ENCODE results near the gene CAPS.
"Not testable (repeated sequence)": the region's sequence is repeated elsewhere in the genome, so short reads cannot be mapped to it uniquely, and the experiment has no call there.

CAPS gene

DNA sequence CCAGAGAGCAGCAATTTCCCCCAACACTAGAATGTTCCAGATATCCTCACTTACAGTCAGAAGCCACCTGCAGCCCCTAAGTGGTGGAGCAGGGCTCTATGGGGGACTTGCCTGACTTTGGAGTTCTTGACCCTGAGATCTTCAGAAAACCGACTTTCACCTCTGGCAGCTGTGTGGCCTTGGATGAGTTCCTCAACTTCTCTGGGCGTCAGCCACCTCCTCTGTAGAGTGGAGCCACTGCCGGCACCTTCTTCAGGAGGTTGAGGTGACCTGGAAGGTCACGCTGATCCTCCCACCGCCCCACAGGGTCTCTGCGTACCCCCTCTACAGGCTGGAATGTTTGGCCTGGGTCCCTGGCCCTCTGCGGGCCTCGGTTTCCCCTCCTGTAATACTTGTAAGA, 36.6 kb upstream of the CAPS start:
- TF ChIP-seq ZFX (IDR thresholded peaks at IDR 0.05; ENCODE audit: borderline replicate concordance), result no peak
- TF ChIP-seq CTCF (IDR thresholded peaks at IDR 0.05), result no peak
- no peak overlapping the region for H3K27ac ChIP-seq

- no peak overlapping the region for H3K27ac ChIP-seq
- TF ChIP-seq ZFX (IDR thresholded peaks at IDR 0.05; ENCODE audit: borderline replicate concordance) (no peak), CTCF (IDR thresholded peaks at IDR 0.05) (no peak)
Measured at GRCh38 chr19:5877882-5878281, 36.2 kb upstream of the CAPS start.

DNA sequence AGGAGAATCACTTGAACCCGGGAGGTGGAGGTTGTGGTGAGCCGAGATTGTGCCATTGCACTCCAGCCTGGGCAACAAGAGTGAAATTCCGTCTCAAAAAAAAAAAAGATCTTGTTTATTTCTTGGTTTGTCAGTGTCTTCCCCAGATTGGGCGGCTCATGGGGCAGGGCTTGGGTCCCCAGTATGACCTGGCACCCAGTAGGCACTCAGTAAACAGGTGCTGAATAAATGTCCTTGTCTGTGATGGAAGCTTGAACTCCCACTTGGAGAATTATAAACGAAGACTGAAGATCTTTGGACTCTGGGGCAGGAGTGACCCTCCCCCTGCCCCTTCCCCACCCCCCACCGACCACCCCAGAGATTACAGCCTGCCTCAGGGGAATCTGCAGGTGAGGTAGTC, 33.9 kb upstream of the CAPS start:
- no peak overlapping the region for H3K27ac ChIP-seq

GRCh38 chr19:5880604-5881078, 33.4 kb upstream of the CAPS start:
- no peak overlapping the region for H3K27ac ChIP-seq
- TF ChIP-seq ZFX (IDR thresholded peaks at IDR 0.05; ENCODE audit: borderline replicate concordance) (no peak), CTCF (IDR thresholded peaks at IDR 0.05) (no peak)

More for the DNA sequence above, 33.9 kb upstream of the CAPS start:
- TF ChIP-seq CTCF (IDR thresholded peaks at IDR 0.05), result no peak
- TF ChIP-seq ZFX (IDR thresholded peaks at IDR 0.05; ENCODE audit: borderline replicate concordance), result no peak

- H3K27ac ChIP-seq, result no peak overlapping the region
- TF ChIP-seq ZFX (IDR thresholded peaks at IDR 0.05; ENCODE audit: borderline replicate concordance) (no peak), CTCF (IDR thresholded peaks at IDR 0.05) (no peak)
Measured at GRCh38 chr19:5881543-5882299, 32.3 kb upstream of the CAPS start.

- no peak overlapping the region for H3K27ac ChIP-seq
- no peak for TF ChIP-seq CTCF (IDR thresholded peaks at IDR 0.05)
- TF ChIP-seq ZFX (IDR thresholded peaks at IDR 0.05; ENCODE audit: borderline replicate concordance), result no peak
Measured at GRCh38 chr19:5882421-5882968, 31.6 kb upstream of the CAPS start.

DNA sequence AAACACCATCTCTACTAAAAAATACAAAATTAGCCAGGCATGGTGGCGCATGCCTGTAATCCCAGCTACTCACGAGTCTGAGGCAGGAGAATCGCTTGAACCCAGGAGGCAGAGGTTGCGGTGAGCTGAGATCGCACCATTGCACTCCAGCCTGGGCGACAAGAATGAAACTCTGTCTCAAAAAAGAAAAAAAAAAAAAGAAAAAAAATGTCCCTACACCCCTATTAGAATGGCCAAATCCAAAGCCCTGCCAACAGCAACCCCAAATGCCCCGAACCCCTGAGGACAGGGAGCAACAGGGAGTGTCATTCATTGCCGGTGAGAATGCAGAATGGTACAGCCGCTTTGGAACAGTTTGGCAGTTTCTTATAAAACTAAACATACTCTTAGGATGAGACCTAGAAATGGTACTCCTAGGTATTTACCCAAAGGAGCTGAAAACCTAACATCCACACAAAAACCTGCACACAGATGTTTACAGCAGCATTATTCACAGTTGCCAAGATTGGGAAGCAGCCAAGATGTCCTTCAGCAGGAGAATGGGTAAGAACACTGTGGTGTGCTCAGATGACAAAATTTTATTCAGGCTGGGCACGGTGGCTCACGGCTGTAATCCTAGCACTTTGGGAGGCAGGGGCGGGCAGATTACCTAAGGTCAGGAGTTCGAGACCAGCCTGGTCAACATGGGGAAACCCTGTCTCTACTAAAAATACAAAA, 30.7 kb upstream of the CAPS start:
- not testable (repeated sequence) for H3K27ac ChIP-seq

GRCh38 chr19:5884065-5884811, 29.8 kb upstream of the CAPS start:
- H3K27ac ChIP-seq, result not testable (repeated sequence)
